PC-9 (cell line): ENCODE data around the gene SUN3. TPM values are rescaled to one million over a fixed set of nuclear protein-coding genes. Genes with fewer than 3 reads are reported as not detected.

ENCODE experiments used
- BruUV-seq: library from RNA; stranded (reverse); fragments of 400-500 nt; replicated peaks from 2 replicates; lab custom pipeline; 2021; lab: Mats Ljungman, UMichigan
- CTCF ChIA-PET: fragments of 300-600 bp; sonication (Branson Sonifier 250); formaldehyde crosslinking; loops from one replicate; lab custom pipeline; 2022; ENCODE audit warnings: antibody characterized with exemption; lab: Charles Lee
- POLR2A ChIA-PET: fragments of 300-600 bp; sonication (Branson Sonifier 250); formaldehyde crosslinking; loops from one replicate; lab custom pipeline; 2022; ENCODE audit warnings: antibody characterized with exemption; ENCODE audit not compliant: unreplicated experiment; lab: Charles Lee
- DNase-seq, 2 experiments: peaks; one replicate each; pipeline versions ENCODE4 v3.0.0 to v3.0.0-alpha.2; 2015 to 2022; ENCODE audit warnings: mixed read lengths in 1 of 2
- H2AFZ ChIP-seq: fragments of 200-600 bp; sonication (generic); 2 replicates; pipeline ENCODE4 v1.8.1; 2017; ENCODE audit warnings: antibody characterized with exemption
- H3F3A ChIP-seq: fragments of 200-600 bp; sonication (generic); 2 replicates; pipeline ENCODE4 v1.8.1; 2017; ENCODE audit warnings: antibody characterized with exemption, mild to moderate bottlenecking, low read depth; ENCODE audit not compliant: insufficient read depth
- H3K27ac ChIP-seq: fragments of 200-600 bp; sonication (generic); 2 replicates; pipeline ENCODE4 v1.6.1; 2016; ENCODE audit warnings: mixed run types
- H3K27me3 ChIP-seq: fragments of 200-600 bp; sonication (generic); 2 replicates; pipeline ENCODE4 v1.6.1; 2016; ENCODE audit warnings: low read depth, mixed run types; ENCODE audit not compliant: insufficient read depth
- H3K36me3 ChIP-seq: fragments of 200-600 bp; sonication (generic); 2 replicates; pipeline ENCODE4 v1.6.1; 2016; ENCODE audit warnings: low read depth, mixed run types
- H3K4me1 ChIP-seq: fragments of 200-600 bp; sonication (generic); replicated peaks from 2 replicates; pipeline ENCODE4 v1.6.1; 2016; ENCODE audit warnings: mixed run types; ENCODE audit not compliant: insufficient read depth
- H3K4me2 ChIP-seq: fragments of 200-600 bp; sonication (generic); 2 replicates; pipeline ENCODE4 v1.6.1; 2017; ENCODE audit warnings: mixed run types
- H3K4me3 ChIP-seq: fragments of 200-600 bp; sonication (generic); 2 replicates; pipeline ENCODE4 v1.6.1; 2016; ENCODE audit warnings: mixed run types
- H3K79me2 ChIP-seq: fragments of 200-600 bp; sonication (generic); 2 replicates; pipeline ENCODE4 v1.6.1; 2017; ENCODE audit warnings: low read depth, mixed run types
- H3K9me2 ChIP-seq: fragments of 200-600 bp; sonication (generic); 2 replicates; pipeline ENCODE4 v1.8.1; 2017; ENCODE audit warnings: mild to moderate bottlenecking; ENCODE audit not compliant: insufficient read depth
- H3K9me3 ChIP-seq: fragments of 200-600 bp; sonication (generic); 2 replicates; pipeline ENCODE4 v1.8.1; 2016; ENCODE audit warnings: low read depth; ENCODE audit not compliant: insufficient read depth
- H4K20me1 ChIP-seq: fragments of 200-600 bp; sonication (generic); 2 replicates; pipeline ENCODE4 v1.8.1; 2017; ENCODE audit not compliant: insufficient read depth
- EZH2 ChIP-seq: fragments of 200-600 bp; sonication (generic); IDR thresholded peaks from 2 replicates; pipeline ENCODE4 v1.8.0; 2017; ENCODE audit warnings: antibody characterized with exemption, low read depth
- intact Hi-C: fragments of 100-400 bp; cut with micrococcal nuclease; formaldehyde crosslinking; loops from one replicate; pipeline ENCODE4 v1.10.0; 2022; ENCODE audit not compliant: unreplicated experiment
- total RNA-seq: library from RNA; stranded (reverse); gene quantifications from 2 replicates; pipeline ENCODE4 v1.2.3, GENCODE V29; 2021
- TF ChIP-seq, protein P1 (sequence below): fragments of 200-600 bp; sonication (generic); conservative IDR thresholded peaks from 2 replicates; pipeline ENCODE4 v1.6.1; 2017; ENCODE audit warnings: mixed run types, antibody characterized with exemption, mild to moderate bottlenecking, moderate library complexity

SUN3 gene
- total RNA-seq, 1 experiment from 2014 or later: 0.24 TPM

DNA sequence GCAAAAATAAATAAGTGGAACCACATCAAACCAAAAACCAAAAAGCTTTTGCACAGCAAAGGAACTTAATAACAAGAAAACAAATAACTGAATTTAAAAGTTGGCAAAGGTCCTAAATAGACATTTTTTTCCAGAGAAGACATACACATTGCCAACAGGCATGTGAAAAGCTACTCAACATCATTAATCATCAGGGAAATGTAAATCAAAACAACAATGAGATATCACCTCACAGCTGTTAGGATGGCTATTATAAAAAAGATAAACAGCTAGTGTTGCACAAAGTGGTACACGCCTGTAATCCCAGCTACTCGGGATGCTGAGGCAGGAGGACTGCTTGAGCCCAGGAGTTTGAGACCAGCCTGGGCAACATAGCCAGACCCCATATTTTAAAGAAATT, 2.2 kb upstream of the SUN3 start:
- H3K4me3 ChIP-seq: no peak overlapping the region
- peaks cover 4% of the 10 kb centered on the region; the same call in 1 of the 2 replicates for H3K4me1 ChIP-seq
- H3K9me2 ChIP-seq: no peaks in the 10 kb centered on the region
- CTCF ChIA-PET: no interaction called here
- H3K27ac ChIP-seq: no peak overlapping the region
- H3K79me2 ChIP-seq: no peaks in the 10 kb centered on the region
- no peak overlapping the region for H3K4me2 ChIP-seq
- no peaks in the 10 kb centered on the region for H3F3A ChIP-seq
- H3K36me3 ChIP-seq: no peaks in the 10 kb centered on the region
- DNase-seq: no peak
- H3K27me3 ChIP-seq: peaks cover 6% of the 10 kb centered on the region
- no peaks in the 10 kb centered on the region for H3K9me3 ChIP-seq
- H2AFZ ChIP-seq: no peak overlapping the region
- no peaks in the 10 kb centered on the region for H4K20me1 ChIP-seq
- POLR2A ChIA-PET: no interaction called here
- TF ChIP-seq, protein P1, sequence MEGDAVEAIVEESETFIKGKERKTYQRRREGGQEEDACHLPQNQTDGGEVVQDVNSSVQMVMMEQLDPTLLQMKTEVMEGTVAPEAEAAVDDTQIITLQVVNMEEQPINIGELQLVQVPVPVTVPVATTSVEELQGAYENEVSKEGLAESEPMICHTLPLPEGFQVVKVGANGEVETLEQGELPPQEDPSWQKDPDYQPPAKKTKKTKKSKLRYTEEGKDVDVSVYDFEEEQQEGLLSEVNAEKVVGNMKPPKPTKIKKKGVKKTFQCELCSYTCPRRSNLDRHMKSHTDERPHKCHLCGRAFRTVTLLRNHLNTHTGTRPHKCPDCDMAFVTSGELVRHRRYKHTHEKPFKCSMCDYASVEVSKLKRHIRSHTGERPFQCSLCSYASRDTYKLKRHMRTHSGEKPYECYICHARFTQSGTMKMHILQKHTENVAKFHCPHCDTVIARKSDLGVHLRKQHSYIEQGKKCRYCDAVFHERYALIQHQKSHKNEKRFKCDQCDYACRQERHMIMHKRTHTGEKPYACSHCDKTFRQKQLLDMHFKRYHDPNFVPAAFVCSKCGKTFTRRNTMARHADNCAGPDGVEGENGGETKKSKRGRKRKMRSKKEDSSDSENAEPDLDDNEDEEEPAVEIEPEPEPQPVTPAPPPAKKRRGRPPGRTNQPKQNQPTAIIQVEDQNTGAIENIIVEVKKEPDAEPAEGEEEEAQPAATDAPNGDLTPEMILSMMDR: no peak
- TF ChIP-seq EZH2: no peak
- intact Hi-C loops: no loop called here
- BruUV-seq: no TSS peak

- no peak for TF ChIP-seq EZH2
- TF ChIP-seq, protein P1: no peak
- BruUV-seq: no TSS peak
- Histone ChIP-seq H2AFZ (no peak overlapping the region), H3K4me1 (peaks cover 11% of the 10 kb centered on the region), H3K9me2 (no peaks in the 10 kb centered on the region), H4K20me1 (no peaks in the 10 kb centered on the region), H3K9me3 (peaks cover 10% of the 10 kb centered on the region), H3K27ac (no peak overlapping the region), H3K79me2 (no peaks in the 10 kb centered on the region), H3K4me3 (no peak overlapping the region), H3F3A (no peaks in the 10 kb centered on the region), H3K4me2 (peak overlapping the region; percentile 8), H3K36me3 (no peaks in the 10 kb centered on the region), H3K27me3 (no peaks in the 10 kb centered on the region)
- ChIA-PET CTCF (no interaction called here), POLR2A (no interaction called here)
- intact Hi-C loops: no loop called here
- peak in 1 of 2 experiments; percentile 55 for DNase-seq
Observed at GRCh38 chr7:48025624-48026023, 3.3 kb downstream of the SUN3 start.

DNA sequence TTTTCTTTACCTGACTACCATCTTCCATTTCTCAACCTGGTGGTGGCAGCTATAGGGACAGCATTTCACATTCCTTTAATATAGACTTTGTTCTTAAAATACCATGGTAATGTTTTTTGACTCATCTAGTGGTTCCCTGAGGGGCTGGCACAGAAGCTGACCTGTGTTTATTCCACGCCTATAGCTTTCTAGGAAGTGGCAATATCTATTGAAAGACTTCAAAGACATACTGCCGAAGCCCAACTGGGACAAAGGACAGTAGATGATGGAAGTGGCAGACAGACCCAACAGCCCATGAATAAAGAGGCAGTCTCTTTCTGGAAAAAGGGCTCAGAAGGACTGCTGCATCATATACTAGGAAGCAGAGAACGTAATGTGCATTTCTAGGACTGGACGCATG, 11.2 kb downstream of the SUN3 start:
- CTCF ChIA-PET: no interaction called here
- no peaks in the 10 kb centered on the region for H4K20me1 ChIP-seq
- intact Hi-C loops: no loop called here
- H3K27me3 ChIP-seq: no peaks in the 10 kb centered on the region
- TF ChIP-seq, protein P1: no peak
- TF ChIP-seq EZH2: no peak
- no peaks in the 10 kb centered on the region for H3F3A ChIP-seq
- H3K4me1 ChIP-seq: no peaks in the 10 kb centered on the region
- no peaks in the 10 kb centered on the region for H3K9me3 ChIP-seq
- H3K9me2 ChIP-seq: no peaks in the 10 kb centered on the region
- H3K4me3 ChIP-seq: no peak overlapping the region
- no peaks in the 10 kb centered on the region for H3K36me3 ChIP-seq
- H2AFZ ChIP-seq: no peak overlapping the region
- no TSS peak for BruUV-seq
- H3K4me2 ChIP-seq: no peak overlapping the region
- no peak overlapping the region for H3K27ac ChIP-seq
- POLR2A ChIA-PET: no interaction called here
- H3K79me2 ChIP-seq: no peaks in the 10 kb centered on the region
- no peak for DNase-seq
